Measurements from ENCODE around the gene DNAH8. TPM values are rescaled to one million over a fixed set of nuclear protein-coding genes. Genes with fewer than 3 reads are reported as not detected.

The DNAH8 gene
- total RNA-seq, 1 donor from 2014 or later = 1.1 TPM

GRCh38 chr6:38714239-38715015 is 684 bp upstream of the DNAH8 start:
- Histone ChIP-seq H3K27me3 (no peaks in the 10 kb centered on the region), H4K20me1 (ENCODE audit: low read depth) (no peaks in the 10 kb centered on the region), H3K4me3 (no peak overlapping the region), H3K9me3 (ENCODE audit: low read depth) (no peaks in the 10 kb centered on the region), H3K4me1 (no peaks in the 10 kb centered on the region), H3K36me3 (no peaks in the 10 kb centered on the region), H3K27ac (no peak overlapping the region), H3K4me2 (no peak overlapping the region), H3F3A (ENCODE audit: low read depth) (no peaks in the 10 kb centered on the region), H2AFZ (replicated peaks) (no peak overlapping the region), H3K9ac (no peak overlapping the region), H3K79me2 (ENCODE audit: low read depth) (no peaks in the 10 kb centered on the region)
- no peak for TF ChIP-seq EZH2phosphoT487 (IDR thresholded peaks at IDR 0.05)
- TF ChIP-seq, protein P1, sequence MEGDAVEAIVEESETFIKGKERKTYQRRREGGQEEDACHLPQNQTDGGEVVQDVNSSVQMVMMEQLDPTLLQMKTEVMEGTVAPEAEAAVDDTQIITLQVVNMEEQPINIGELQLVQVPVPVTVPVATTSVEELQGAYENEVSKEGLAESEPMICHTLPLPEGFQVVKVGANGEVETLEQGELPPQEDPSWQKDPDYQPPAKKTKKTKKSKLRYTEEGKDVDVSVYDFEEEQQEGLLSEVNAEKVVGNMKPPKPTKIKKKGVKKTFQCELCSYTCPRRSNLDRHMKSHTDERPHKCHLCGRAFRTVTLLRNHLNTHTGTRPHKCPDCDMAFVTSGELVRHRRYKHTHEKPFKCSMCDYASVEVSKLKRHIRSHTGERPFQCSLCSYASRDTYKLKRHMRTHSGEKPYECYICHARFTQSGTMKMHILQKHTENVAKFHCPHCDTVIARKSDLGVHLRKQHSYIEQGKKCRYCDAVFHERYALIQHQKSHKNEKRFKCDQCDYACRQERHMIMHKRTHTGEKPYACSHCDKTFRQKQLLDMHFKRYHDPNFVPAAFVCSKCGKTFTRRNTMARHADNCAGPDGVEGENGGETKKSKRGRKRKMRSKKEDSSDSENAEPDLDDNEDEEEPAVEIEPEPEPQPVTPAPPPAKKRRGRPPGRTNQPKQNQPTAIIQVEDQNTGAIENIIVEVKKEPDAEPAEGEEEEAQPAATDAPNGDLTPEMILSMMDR (IDR thresholded peaks at IDR 0.05) = no peak
- TF ChIP-seq EZH2 (IDR thresholded peaks at IDR 0.05) = no peak
- H3K4me1 Mint-ChIP-seq = no peaks in the 10 kb centered on the region
- peaks cover 3% of the 10 kb centered on the region for H3K27me3 Mint-ChIP-seq (ENCODE audit: insufficient read depth, low read depth)
- H3K27ac Mint-ChIP-seq = no peak overlapping the region
- H3K9me3 Mint-ChIP-seq = peaks cover 6% of the 10 kb centered on the region
- no peak overlapping the region for H3K4me3 Mint-ChIP-seq
- no peaks in the 10 kb centered on the region for H3K36me3 Mint-ChIP-seq
- DNase-seq (ENCODE audit: low spot score) = no peak

- DNase-seq (ENCODE audit: low spot score) = no peak
- Histone ChIP-seq H2AFZ (replicated peaks) (no peak overlapping the region), H3K36me3 (no peaks in the 10 kb centered on the region), H3K4me1 (no peaks in the 10 kb centered on the region), H3K27me3 (no peaks in the 10 kb centered on the region), H3K9ac (no peak overlapping the region), H3K79me2 (ENCODE audit: low read depth) (no peaks in the 10 kb centered on the region), H3F3A (ENCODE audit: low read depth) (no peaks in the 10 kb centered on the region), H3K9me3 (ENCODE audit: low read depth) (no peaks in the 10 kb centered on the region), H3K4me3 (no peak overlapping the region), H4K20me1 (ENCODE audit: low read depth) (no peaks in the 10 kb centered on the region), H3K4me2 (no peak overlapping the region), H3K27ac (no peak overlapping the region)
- H3K27ac Mint-ChIP-seq = no peak overlapping the region
- H3K9me3 Mint-ChIP-seq = peaks cover 7% of the 10 kb centered on the region
- TF ChIP-seq, protein P1 (IDR thresholded peaks at IDR 0.05) = no peak
- TF ChIP-seq EZH2phosphoT487 (IDR thresholded peaks at IDR 0.05) (no peak), EZH2 (IDR thresholded peaks at IDR 0.05) (no peak)
- H3K27me3 Mint-ChIP-seq (ENCODE audit: insufficient read depth, low read depth) = peaks cover 3% of the 10 kb centered on the region
- H3K4me3 Mint-ChIP-seq = no peak overlapping the region
- H3K36me3 Mint-ChIP-seq = no peaks in the 10 kb centered on the region
- H3K4me1 Mint-ChIP-seq = no peaks in the 10 kb centered on the region
These were observed 1.7 kb downstream of the DNAH8 start for GRCh38 chr6:38716825-38717224.

DNA sequence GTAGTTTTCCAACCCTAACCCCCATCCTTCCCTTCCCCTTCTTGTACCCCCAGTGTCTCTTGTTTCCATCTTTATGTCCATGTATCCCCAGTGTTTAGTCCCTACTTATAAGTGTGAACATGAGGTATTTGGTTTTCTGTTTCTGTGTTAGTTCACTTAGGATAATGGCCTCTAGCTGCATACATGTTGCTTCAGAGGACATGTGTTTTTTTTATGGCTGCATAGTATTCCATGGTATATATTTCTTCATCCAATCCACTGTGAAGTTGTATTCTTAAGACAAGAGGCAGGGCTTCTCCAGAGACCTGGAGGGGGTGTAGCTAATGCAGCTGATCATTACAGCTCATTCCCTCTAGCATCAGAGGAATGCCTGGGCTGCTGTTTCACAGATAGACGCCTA is 4.2 kb downstream of the DNAH8 start:
- Histone ChIP-seq H3K4me3 (no peak overlapping the region), H3K9ac (no peak overlapping the region), H3K9me3 (ENCODE audit: low read depth) (no peaks in the 10 kb centered on the region), H3K27ac (no peak overlapping the region), H3K27me3 (no peaks in the 10 kb centered on the region), H3K79me2 (ENCODE audit: low read depth) (no peaks in the 10 kb centered on the region), H2AFZ (replicated peaks) (no peak overlapping the region), H3F3A (ENCODE audit: low read depth) (no peaks in the 10 kb centered on the region), H3K4me1 (no peaks in the 10 kb centered on the region), H4K20me1 (ENCODE audit: low read depth) (no peaks in the 10 kb centered on the region), H3K4me2 (no peak overlapping the region), H3K36me3 (no peaks in the 10 kb centered on the region)
- Mint-ChIP-seq H3K4me3 (no peak overlapping the region), H3K4me1 (no peaks in the 10 kb centered on the region), H3K27ac (no peak overlapping the region), H3K27me3 (ENCODE audit: insufficient read depth, low read depth) (peaks cover 3% of the 10 kb centered on the region), H3K36me3 (no peaks in the 10 kb centered on the region), H3K9me3 (peaks cover 5% of the 10 kb centered on the region)
- DNase-seq (ENCODE audit: low spot score) = no peak
- TF ChIP-seq EZH2phosphoT487 (IDR thresholded peaks at IDR 0.05) (no peak), EZH2 (IDR thresholded peaks at IDR 0.05) (no peak)

GRCh38 chr6:38720295-38720694 is 5.2 kb downstream of the DNAH8 start:
- Histone ChIP-seq H3K27ac (no peak overlapping the region), H3K79me2 (ENCODE audit: low read depth) (no peaks in the 10 kb centered on the region), H3K36me3 (no peaks in the 10 kb centered on the region), H3K9ac (no peak overlapping the region), H3K9me3 (ENCODE audit: low read depth) (no peaks in the 10 kb centered on the region), H3F3A (ENCODE audit: low read depth) (no peaks in the 10 kb centered on the region), H2AFZ (replicated peaks) (peak overlapping the region; percentile 19), H3K27me3 (no peaks in the 10 kb centered on the region), H4K20me1 (ENCODE audit: low read depth) (no peaks in the 10 kb centered on the region), H3K4me1 (no peaks in the 10 kb centered on the region), H3K4me3 (no peak overlapping the region), H3K4me2 (no peak overlapping the region)
- H3K9me3 Mint-ChIP-seq = peaks cover 5% of the 10 kb centered on the region
- peak; percentile 77 for DNase-seq (ENCODE audit: low spot score)
- H3K4me1 Mint-ChIP-seq = peaks cover 1% of the 10 kb centered on the region
- TF ChIP-seq EZH2 (IDR thresholded peaks at IDR 0.05) = no peak
- no peak for TF ChIP-seq EZH2phosphoT487 (IDR thresholded peaks at IDR 0.05)
- TF ChIP-seq, protein P1 (IDR thresholded peaks at IDR 0.05) = peak; percentile 59
- H3K27ac Mint-ChIP-seq = no peak overlapping the region
- peaks cover 3% of the 10 kb centered on the region for H3K27me3 Mint-ChIP-seq (ENCODE audit: insufficient read depth, low read depth)
- no peaks in the 10 kb centered on the region for H3K36me3 Mint-ChIP-seq
- no peak overlapping the region for H3K4me3 Mint-ChIP-seq

Data from neural progenitor cell (in vitro differentiated cells).